HEK293 (cell line): Measurements from ENCODE around the gene RNMT.
A peak's percentile ranks its signal among the peaks of the same experiment; 100 is the strongest.

Source experiments
- KLF1 ChIP-seq: fragments of 450-650 bp; formaldehyde crosslinking; IDR thresholded peaks from 2 replicates; pipeline ENCODE4 v1.5.1; 2016; ENCODE audit warnings: missing biosample characterization, missing genetic modification characterization
- OSR2 ChIP-seq: fragments of 450-650 bp; formaldehyde crosslinking; IDR thresholded peaks from 2 replicates; pipeline ENCODE4 v1.5.1; 2016; ENCODE audit warnings: missing biosample characterization, missing genetic modification characterization
- PRDM1 ChIP-seq: fragments of 450-650 bp; formaldehyde crosslinking; IDR thresholded peaks from 2 replicates; pipeline ENCODE4; 2016; ENCODE audit warnings: missing biosample characterization, missing genetic modification characterization
- SCRT1 ChIP-seq: fragments of 450-650 bp; formaldehyde crosslinking; IDR thresholded peaks from 2 replicates; pipeline ENCODE4 v1.5.1; 2016; ENCODE audit warnings: missing biosample characterization, missing genetic modification characterization, borderline replicate concordance
- SP2 ChIP-seq: fragments of 450-650 bp; formaldehyde crosslinking; IDR thresholded peaks from 2 replicates; pipeline ENCODE4 v1.5.1; 2016; ENCODE audit warnings: missing biosample characterization, missing genetic modification characterization
- SP7 ChIP-seq: fragments of 450-650 bp; formaldehyde crosslinking; IDR thresholded peaks from 2 replicates; pipeline ENCODE4 v1.5.1; 2016; ENCODE audit warnings: missing biosample characterization, missing genetic modification characterization
- TCF7L2 ChIP-seq: IDR thresholded peaks from 2 replicates; pipeline ENCODE4 v1.6.1; 2011; ENCODE audit warnings: low read depth, mild to moderate bottlenecking, inconsistent platforms, low read length, moderate library complexity, borderline replicate concordance
- ZBTB17 ChIP-seq: fragments of 450-650 bp; formaldehyde crosslinking; IDR thresholded peaks from 2 replicates; pipeline ENCODE4 v1.5.1; 2016; ENCODE audit warnings: missing biosample characterization, missing genetic modification characterization
- ZBTB7A ChIP-seq: fragments of 450-650 bp; formaldehyde crosslinking; IDR thresholded peaks from 2 replicates; pipeline ENCODE4 v1.5.1; 2016; ENCODE audit warnings: low read depth, missing biosample characterization, missing genetic modification characterization
- ZFP3 ChIP-seq: fragments of 450-650 bp; formaldehyde crosslinking; IDR thresholded peaks from 2 replicates; pipeline ENCODE4 v1.5.1; 2016; ENCODE audit warnings: low read depth, missing biosample characterization, missing genetic modification characterization
- ZFP37 ChIP-seq: fragments of 450-650 bp; formaldehyde crosslinking; IDR thresholded peaks from 2 replicates; pipeline ENCODE4 v1.5.1; 2016; ENCODE audit warnings: missing biosample characterization, missing genetic modification characterization
- ZNF112 ChIP-seq: fragments of 450-650 bp; formaldehyde crosslinking; IDR thresholded peaks from 2 replicates; pipeline ENCODE4 v1.5.0; 2017; ENCODE audit warnings: missing biosample characterization, missing genetic modification characterization
- ZNF138 ChIP-seq: fragments of 450-650 bp; formaldehyde crosslinking; IDR thresholded peaks from 2 replicates; pipeline ENCODE4 v1.5.1; 2016; ENCODE audit warnings: missing biosample characterization, missing genetic modification characterization, borderline replicate concordance
- ZNF37A ChIP-seq: fragments of 450-650 bp; IDR thresholded peaks from 2 replicates; pipeline ENCODE4 v1.5.1; 2018; ENCODE audit warnings: missing biosample characterization, missing genetic modification characterization
- ZNF600 ChIP-seq: fragments of 450-650 bp; formaldehyde crosslinking; IDR thresholded peaks from 2 replicates; pipeline ENCODE4 v1.5.1; 2016; ENCODE audit warnings: missing biosample characterization, missing genetic modification characterization
- ZNF621 ChIP-seq: fragments of 450-650 bp; formaldehyde crosslinking; IDR thresholded peaks from 2 replicates; pipeline ENCODE4 v1.5.1; 2017; ENCODE audit warnings: missing biosample characterization, missing genetic modification characterization
- ZNF624 ChIP-seq: fragments of 450-650 bp; formaldehyde crosslinking; IDR thresholded peaks from 2 replicates; pipeline ENCODE4 v1.5.1; 2017; ENCODE audit warnings: missing biosample characterization, missing genetic modification characterization
- ZNF629 ChIP-seq: fragments of 450-650 bp; formaldehyde crosslinking; IDR thresholded peaks from 2 replicates; pipeline ENCODE4 v1.5.1; 2017; ENCODE audit warnings: missing biosample characterization, missing genetic modification characterization
- ZNF670 ChIP-seq: fragments of 450-650 bp; formaldehyde crosslinking; IDR thresholded peaks from 2 replicates; pipeline ENCODE4 v1.5.1; 2016; ENCODE audit warnings: missing biosample characterization, missing genetic modification characterization, low read depth
- ZNF677 ChIP-seq: fragments of 450-650 bp; IDR thresholded peaks from 2 replicates; pipeline ENCODE4 v1.5.0; 2018; ENCODE audit warnings: missing biosample characterization, mild to moderate bottlenecking, missing genetic modification characterization, moderate library complexity
- ZNF776 ChIP-seq: fragments of 450-650 bp; formaldehyde crosslinking; IDR thresholded peaks from 2 replicates; pipeline ENCODE4 v1.5.0; 2017; ENCODE audit warnings: missing biosample characterization, missing genetic modification characterization, borderline replicate concordance
- ZNF785 ChIP-seq: fragments of 450-650 bp; formaldehyde crosslinking; IDR thresholded peaks from 2 replicates; pipeline ENCODE4 v1.5.1; 2016; ENCODE audit warnings: missing biosample characterization, missing genetic modification characterization
- ZNF792 ChIP-seq: fragments of 450-650 bp; formaldehyde crosslinking; IDR thresholded peaks from 2 replicates; pipeline ENCODE4 v1.5.1; 2016; ENCODE audit warnings: missing biosample characterization, missing genetic modification characterization
- ZXDB ChIP-seq: fragments of 450-650 bp; formaldehyde crosslinking; IDR thresholded peaks from 2 replicates; pipeline ENCODE4 v1.5.1; 2016; ENCODE audit warnings: missing biosample characterization, missing genetic modification characterization
- TF ChIP-seq, protein P1 (sequence below): fragments of 450-650 bp; formaldehyde crosslinking; IDR thresholded peaks from 2 replicates; pipeline ENCODE4 v1.5.1; 2016; ENCODE audit warnings: missing biosample characterization, missing genetic modification characterization
- TF ChIP-seq, protein P2 (sequence below): fragments of 450-650 bp; formaldehyde crosslinking; IDR thresholded peaks from 2 replicates; pipeline ENCODE4 v1.5.1; 2016; ENCODE audit warnings: missing biosample characterization, missing genetic modification characterization, borderline replicate concordance
- TF ChIP-seq, protein P3 (sequence below): fragments of 450-650 bp; formaldehyde crosslinking; IDR thresholded peaks from 2 replicates; pipeline ENCODE4 v1.5.1; 2016; ENCODE audit warnings: missing biosample characterization, missing genetic modification characterization
- TF ChIP-seq, protein P4 (sequence below): fragments of 450-650 bp; formaldehyde crosslinking; optimal IDR thresholded peaks from 2 replicates; pipeline ENCODE3; 2016; ENCODE audit warnings: missing biosample characterization, mild to moderate bottlenecking, missing genetic modification characterization
- TF ChIP-seq, protein P5 (sequence below): fragments of 450-650 bp; formaldehyde crosslinking; IDR thresholded peaks from 2 replicates; pipeline ENCODE4 v1.5.1; 2016; ENCODE audit warnings: missing biosample characterization, missing genetic modification characterization, low read depth

The RNMT gene

DNA sequence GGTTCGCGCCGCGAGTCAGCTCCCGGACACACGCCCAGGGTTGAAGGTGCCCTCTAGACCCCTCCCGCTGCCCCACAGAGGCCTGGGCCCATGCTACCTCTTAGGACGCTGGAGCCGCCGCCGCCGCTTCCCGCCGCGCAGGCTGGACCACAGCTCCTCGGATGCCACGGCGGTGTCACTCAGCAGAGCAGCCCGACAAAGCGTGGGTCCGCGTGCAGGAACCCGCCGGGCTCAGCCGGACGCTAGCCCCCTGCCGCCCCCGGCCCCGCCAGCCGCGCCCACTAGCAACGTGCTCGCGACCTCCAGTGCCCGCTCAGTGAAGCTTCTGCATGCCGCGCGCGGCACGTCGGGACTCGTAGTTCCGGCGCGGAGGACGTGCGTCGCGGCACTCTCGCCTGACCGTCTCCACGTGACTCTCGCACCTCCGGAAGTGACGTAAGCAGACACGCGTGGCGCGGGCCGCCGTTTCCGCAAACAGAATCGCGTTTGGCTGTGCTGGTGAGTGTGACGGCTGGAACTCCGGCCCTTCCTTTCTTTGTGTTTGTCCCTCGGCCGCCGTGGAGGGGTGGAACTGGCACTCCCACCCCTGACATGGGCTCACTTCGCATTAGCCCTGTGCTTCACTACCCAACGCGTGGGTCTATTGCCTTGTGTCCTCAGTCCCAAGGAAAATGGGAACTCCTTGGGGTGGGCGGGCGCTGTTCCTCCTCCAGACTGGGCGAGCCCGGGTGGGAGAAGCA is at the start of gene RNMT, which contains the start of gene FAM210A (continued):
- TF ChIP-seq ZNF776 (tag by site-specific recombination) (no peak), ZNF629 (tag by site-specific recombination) (peak; percentile 95), ZXDB (tag by site-specific recombination) (peak; percentile 83; the same call in 1 of the 2 replicates), ZNF670 (tag by site-specific recombination) (no peak), SCRT1 (tag by site-specific recombination) (no peak), ZNF624 (tag by site-specific recombination) (no peak), ZFP37 (peak; percentile 62; the same call in 1 of the 2 replicates), KLF1 (tag by site-specific recombination) (peak; percentile 51), ZNF792 (tag by site-specific recombination) (no peak), ZNF621 (tag by site-specific recombination) (no peak), ZNF138 (tag by site-specific recombination) (no peak), SP2 (tag by site-specific recombination) (peak; percentile 85), TCF7L2 (no peak), ZNF600 (0 out of 2 replicates have a peak, but pooled peaks have one; percentile 14), ZBTB7A (tag by site-specific recombination) (no peak), ZBTB17 (peak; percentile 74; the same call in 1 of the 2 replicates), OSR2 (tag by site-specific recombination) (no peak), ZNF677 (tag by site-specific recombination) (no peak), PRDM1 (tag by site-specific recombination) (peak; percentile 69), SP7 (peak; percentile 57), ZFP3 (tag by site-specific recombination) (no peak), ZNF37A (tag by site-specific recombination) (no peak), ZNF785 (tag by site-specific recombination) (no peak), ZNF112 (no peak)
- TF ChIP-seq, protein P1, sequence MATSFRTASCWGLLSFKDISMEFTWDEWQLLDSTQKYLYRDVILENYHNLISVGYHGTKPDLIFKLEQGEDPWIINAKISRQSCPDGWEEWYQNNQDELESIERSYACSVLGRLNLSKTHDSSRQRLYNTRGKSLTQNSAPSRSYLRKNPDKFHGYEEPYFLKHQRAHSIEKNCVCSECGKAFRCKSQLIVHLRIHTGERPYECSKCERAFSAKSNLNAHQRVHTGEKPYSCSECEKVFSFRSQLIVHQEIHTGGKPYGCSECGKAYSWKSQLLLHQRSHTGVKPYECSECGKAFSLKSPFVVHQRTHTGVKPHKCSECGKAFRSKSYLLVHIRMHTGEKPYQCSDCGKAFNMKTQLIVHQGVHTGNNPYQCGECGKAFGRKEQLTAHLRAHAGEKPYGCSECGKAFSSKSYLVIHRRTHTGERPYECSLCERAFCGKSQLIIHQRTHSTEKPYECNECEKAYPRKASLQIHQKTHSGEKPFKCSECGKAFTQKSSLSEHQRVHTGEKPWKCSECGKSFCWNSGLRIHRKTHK (tag by site-specific recombination), result no peak
- TF ChIP-seq, protein P2, sequence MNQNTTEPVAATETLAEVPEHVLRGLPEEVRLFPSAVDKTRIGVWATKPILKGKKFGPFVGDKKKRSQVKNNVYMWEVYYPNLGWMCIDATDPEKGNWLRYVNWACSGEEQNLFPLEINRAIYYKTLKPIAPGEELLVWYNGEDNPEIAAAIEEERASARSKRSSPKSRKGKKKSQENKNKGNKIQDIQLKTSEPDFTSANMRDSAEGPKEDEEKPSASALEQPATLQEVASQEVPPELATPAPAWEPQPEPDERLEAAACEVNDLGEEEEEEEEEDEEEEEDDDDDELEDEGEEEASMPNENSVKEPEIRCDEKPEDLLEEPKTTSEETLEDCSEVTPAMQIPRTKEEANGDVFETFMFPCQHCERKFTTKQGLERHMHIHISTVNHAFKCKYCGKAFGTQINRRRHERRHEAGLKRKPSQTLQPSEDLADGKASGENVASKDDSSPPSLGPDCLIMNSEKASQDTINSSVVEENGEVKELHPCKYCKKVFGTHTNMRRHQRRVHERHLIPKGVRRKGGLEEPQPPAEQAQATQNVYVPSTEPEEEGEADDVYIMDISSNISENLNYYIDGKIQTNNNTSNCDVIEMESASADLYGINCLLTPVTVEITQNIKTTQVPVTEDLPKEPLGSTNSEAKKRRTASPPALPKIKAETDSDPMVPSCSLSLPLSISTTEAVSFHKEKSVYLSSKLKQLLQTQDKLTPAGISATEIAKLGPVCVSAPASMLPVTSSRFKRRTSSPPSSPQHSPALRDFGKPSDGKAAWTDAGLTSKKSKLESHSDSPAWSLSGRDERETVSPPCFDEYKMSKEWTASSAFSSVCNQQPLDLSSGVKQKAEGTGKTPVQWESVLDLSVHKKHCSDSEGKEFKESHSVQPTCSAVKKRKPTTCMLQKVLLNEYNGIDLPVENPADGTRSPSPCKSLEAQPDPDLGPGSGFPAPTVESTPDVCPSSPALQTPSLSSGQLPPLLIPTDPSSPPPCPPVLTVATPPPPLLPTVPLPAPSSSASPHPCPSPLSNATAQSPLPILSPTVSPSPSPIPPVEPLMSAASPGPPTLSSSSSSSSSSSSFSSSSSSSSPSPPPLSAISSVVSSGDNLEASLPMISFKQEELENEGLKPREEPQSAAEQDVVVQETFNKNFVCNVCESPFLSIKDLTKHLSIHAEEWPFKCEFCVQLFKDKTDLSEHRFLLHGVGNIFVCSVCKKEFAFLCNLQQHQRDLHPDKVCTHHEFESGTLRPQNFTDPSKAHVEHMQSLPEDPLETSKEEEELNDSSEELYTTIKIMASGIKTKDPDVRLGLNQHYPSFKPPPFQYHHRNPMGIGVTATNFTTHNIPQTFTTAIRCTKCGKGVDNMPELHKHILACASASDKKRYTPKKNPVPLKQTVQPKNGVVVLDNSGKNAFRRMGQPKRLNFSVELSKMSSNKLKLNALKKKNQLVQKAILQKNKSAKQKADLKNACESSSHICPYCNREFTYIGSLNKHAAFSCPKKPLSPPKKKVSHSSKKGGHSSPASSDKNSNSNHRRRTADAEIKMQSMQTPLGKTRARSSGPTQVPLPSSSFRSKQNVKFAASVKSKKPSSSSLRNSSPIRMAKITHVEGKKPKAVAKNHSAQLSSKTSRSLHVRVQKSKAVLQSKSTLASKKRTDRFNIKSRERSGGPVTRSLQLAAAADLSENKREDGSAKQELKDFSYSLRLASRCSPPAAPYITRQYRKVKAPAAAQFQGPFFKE (tag by site-specific recombination), result no peak
- TF ChIP-seq, protein P3, sequence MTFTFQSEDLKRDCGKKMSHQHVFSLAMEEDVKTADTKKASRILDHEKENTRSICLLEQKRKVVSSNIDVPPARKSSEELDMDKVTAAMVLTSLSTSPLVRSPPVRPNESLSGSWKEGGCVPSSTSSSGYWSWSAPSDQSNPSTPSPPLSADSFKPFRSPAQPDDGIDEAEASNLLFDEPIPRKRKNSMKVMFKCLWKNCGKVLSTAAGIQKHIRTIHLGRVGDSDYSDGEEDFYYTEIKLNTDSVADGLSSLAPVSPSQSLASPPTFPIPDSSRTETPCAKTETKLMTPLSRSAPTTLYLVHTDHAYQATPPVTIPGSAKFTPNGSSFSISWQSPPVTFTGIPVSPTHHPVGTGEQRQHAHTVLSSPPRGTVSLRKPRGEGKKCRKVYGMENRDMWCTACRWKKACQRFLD (tag by site-specific recombination), result peak; percentile 41; the same call in 1 of the 2 replicates
- TF ChIP-seq, protein P4, sequence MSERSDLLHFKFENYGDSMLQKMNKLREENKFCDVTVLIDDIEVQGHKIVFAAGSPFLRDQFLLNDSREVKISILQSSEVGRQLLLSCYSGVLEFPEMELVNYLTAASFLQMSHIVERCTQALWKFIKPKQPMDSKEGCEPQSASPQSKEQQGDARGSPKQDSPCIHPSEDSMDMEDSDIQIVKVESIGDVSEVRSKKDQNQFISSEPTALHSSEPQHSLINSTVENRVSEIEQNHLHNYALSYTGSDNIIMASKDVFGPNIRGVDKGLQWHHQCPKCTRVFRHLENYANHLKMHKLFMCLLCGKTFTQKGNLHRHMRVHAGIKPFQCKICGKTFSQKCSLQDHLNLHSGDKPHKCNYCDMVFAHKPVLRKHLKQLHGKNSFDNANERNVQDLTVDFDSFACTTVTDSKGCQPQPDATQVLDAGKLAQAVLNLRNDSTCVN (tag by site-specific recombination), result peak; percentile 99
- TF ChIP-seq, protein P5, sequence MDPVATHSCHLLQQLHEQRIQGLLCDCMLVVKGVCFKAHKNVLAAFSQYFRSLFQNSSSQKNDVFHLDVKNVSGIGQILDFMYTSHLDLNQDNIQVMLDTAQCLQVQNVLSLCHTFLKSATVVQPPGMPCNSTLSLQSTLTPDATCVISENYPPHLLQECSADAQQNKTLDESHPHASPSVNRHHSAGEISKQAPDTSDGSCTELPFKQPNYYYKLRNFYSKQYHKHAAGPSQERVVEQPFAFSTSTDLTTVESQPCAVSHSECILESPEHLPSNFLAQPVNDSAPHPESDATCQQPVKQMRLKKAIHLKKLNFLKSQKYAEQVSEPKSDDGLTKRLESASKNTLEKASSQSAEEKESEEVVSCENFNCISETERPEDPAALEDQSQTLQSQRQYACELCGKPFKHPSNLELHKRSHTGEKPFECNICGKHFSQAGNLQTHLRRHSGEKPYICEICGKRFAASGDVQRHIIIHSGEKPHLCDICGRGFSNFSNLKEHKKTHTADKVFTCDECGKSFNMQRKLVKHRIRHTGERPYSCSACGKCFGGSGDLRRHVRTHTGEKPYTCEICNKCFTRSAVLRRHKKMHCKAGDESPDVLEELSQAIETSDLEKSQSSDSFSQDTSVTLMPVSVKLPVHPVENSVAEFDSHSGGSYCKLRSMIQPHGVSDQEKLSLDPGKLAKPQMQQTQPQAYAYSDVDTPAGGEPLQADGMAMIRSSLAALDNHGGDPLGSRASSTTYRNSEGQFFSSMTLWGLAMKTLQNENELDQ (tag by site-specific recombination), result no peak
